ENCODE measurements around the gene ERBB4. TPM values are rescaled to one million over a fixed set of nuclear protein-coding genes. Genes with fewer than 3 reads are reported as not detected.

ERBB4 gene
- total RNA-seq, 4 donors from 2014 or later = 0.16 to 12.7 (median 0.27) TPM; not detected in 1

DNA sequence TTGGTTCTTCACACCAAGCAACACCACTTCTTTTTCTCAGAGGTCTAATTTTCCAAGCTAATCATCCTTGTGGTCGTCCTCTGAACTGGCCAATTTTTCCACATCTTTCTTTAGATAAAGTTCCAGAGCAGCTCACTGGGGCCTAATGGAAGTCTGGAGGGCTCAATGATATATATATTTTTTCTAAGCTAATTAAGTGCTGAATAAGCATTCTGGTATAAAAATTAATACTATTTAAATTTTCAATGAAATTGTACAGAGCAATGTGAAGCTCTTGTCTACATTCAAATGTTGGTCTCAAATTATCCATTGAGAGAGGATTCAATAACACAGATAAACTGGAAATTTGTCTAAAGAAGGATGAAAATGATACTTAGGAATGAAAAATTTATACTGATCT lies 866.6 kb downstream of the ERBB4 start:
- in situ Hi-C loops (cut with MboI; ENCODE audit: low pct_ligation_motif_present in 1 of 4, low pct_unique_long_range_greater_than_20kb in 1 of 4, low sequenced_read_pairs in 3 of 4) (no loop called here), intact Hi-C loops (cut with DNase I; ENCODE audit: low total_unique reads) (no loop called here)
- H3K27ac ChIP-seq = no peak overlapping the region
- H3K27me3 ChIP-seq = no peaks in the 10 kb centered on the region
- WGBS, 2 donors (ENCODE audit: low coverage in 1 of 2) = 75 to 78% methylated on average over 1 of the region's 1 CpG
- peaks cover 0 to 6% (median 0%) of the 10 kb centered on the region in 4 donors for H3K4me1 ChIP-seq
- no peak overlapping the region for H3K4me3 ChIP-seq
- no peaks in the 10 kb centered on the region for H3K9me3 ChIP-seq
- TF ChIP-seq POLR2A (IDR thresholded peaks at IDR 0.05) = no peak
- TF ChIP-seq POLR2AphosphoS5 (IDR thresholded peaks at IDR 0.05) = no peak
- TF ChIP-seq, protein P1, sequence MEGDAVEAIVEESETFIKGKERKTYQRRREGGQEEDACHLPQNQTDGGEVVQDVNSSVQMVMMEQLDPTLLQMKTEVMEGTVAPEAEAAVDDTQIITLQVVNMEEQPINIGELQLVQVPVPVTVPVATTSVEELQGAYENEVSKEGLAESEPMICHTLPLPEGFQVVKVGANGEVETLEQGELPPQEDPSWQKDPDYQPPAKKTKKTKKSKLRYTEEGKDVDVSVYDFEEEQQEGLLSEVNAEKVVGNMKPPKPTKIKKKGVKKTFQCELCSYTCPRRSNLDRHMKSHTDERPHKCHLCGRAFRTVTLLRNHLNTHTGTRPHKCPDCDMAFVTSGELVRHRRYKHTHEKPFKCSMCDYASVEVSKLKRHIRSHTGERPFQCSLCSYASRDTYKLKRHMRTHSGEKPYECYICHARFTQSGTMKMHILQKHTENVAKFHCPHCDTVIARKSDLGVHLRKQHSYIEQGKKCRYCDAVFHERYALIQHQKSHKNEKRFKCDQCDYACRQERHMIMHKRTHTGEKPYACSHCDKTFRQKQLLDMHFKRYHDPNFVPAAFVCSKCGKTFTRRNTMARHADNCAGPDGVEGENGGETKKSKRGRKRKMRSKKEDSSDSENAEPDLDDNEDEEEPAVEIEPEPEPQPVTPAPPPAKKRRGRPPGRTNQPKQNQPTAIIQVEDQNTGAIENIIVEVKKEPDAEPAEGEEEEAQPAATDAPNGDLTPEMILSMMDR (IDR thresholded peaks at IDR 0.05) = no peak
- no peak for TF ChIP-seq EP300 (IDR thresholded peaks at IDR 0.05; ENCODE audit: low read depth)
- no peaks in the 10 kb centered on the region for H3K36me3 ChIP-seq
- DNase-seq = no peak

DNA sequence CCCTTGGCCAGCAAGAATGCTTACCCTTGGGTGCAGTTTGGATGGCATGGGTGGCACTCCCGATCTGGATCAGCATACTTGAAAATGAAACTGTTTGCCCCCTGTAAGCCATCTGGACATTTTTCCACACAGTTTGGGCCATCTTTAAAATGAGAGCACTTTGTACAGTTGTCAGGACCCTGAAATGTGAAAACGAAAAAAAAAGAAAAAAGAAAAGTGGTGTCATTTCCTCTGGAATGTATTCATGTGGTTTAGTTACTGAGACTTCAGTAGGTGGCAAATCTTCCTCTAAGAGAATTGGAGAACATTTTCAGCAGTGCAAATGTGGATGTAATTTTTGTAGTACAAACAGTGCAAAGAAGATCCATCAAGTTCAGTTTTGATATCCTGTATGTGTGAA lies 873.3 kb downstream of the ERBB4 start:
- TF ChIP-seq, protein P1 (IDR thresholded peaks at IDR 0.05) = no peak
- no peak for TF ChIP-seq POLR2A (IDR thresholded peaks at IDR 0.05)
- H3K36me3 ChIP-seq = no peaks in the 10 kb centered on the region
- intact Hi-C loops (cut with DNase I; ENCODE audit: low total_unique reads) (no loop called here), in situ Hi-C loops (cut with MboI; ENCODE audit: low pct_ligation_motif_present in 1 of 4, low pct_unique_long_range_greater_than_20kb in 1 of 4, low sequenced_read_pairs in 3 of 4) (no loop called here)
- H3K27me3 ChIP-seq = no peaks in the 10 kb centered on the region
- H3K4me1 ChIP-seq = no peaks in the 10 kb centered on the region
- H3K4me3 ChIP-seq = no peak overlapping the region
- 44 to 74% methylated on average over 2 of the region's 2 CpGs for WGBS, 2 donors (ENCODE audit: low coverage in 1 of 2)
- no peak for DNase-seq
- H3K27ac ChIP-seq = no peak overlapping the region
- H3K9me3 ChIP-seq = no peaks in the 10 kb centered on the region

DNA sequence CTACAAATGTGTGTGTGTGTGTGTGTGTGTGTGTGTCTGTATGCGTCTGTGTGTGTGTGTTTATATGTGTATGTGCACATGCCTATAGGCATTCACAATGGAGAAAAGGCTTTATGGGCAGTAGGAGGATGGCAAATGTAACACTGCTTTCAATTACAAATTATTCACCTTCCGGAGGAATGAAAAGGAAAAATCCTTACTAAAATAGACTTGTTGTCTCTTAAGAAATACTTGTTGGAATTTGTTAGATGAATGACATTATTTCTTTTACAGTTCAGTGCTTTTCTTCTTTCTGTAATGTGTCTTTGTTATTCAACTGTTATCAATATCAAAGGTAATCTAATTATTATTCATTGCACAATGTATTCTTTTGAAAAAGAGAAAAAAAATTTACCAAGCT lies 874.3 kb downstream of the ERBB4 start:
- 58 to 74% methylated on average over 2 of the region's 2 CpGs for WGBS, 2 donors (ENCODE audit: low coverage in 1 of 2)
- Histone ChIP-seq H3K9me3 (no peaks in the 10 kb centered on the region), H3K4me1 (no peaks in the 10 kb centered on the region), H3K27me3 (no peaks in the 10 kb centered on the region), H3K4me3 (no peak overlapping the region), H3K36me3 (no peaks in the 10 kb centered on the region), H3K27ac (no peak overlapping the region)
- in situ Hi-C loops (cut with MboI; ENCODE audit: low pct_ligation_motif_present in 1 of 4, low pct_unique_long_range_greater_than_20kb in 1 of 4, low sequenced_read_pairs in 3 of 4) = no loop called here
- no peak for DNase-seq
- intact Hi-C loops (cut with DNase I; ENCODE audit: low total_unique reads) = no loop called here
- TF ChIP-seq, protein P1 (IDR thresholded peaks at IDR 0.05) = no peak
- no peak for TF ChIP-seq POLR2A (IDR thresholded peaks at IDR 0.05)
- TF ChIP-seq EP300 (IDR thresholded peaks at IDR 0.05; ENCODE audit: low read depth) = no peak
- TF ChIP-seq POLR2AphosphoS5 (IDR thresholded peaks at IDR 0.05) = no peak

DNA sequence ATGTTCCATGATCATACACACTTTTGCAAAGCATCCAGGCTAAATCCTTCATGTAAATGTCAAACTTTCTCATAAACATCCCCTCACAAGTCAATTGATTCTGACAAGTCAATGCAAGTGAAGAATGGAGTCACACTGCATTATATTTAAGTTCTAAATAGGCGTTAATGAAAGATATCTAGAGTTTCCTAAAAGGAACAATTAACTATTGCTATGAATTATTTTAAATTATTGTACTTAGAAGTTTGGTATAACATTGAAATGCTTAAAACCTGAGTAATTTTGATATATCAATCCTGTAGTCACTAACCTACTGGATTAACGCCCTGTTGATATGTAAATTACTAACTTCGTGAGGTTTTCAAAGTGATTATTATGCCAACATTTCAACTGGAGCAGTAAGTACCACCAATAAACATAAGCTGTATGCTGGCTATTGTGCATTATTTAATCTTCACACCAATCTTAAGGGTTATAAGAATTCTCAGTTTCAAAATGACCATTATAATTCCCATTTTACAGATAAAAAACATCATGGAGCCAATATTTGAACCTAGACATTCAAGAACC lies 884.3 kb downstream of the ERBB4 start:
- intact Hi-C loops (cut with DNase I; ENCODE audit: low total_unique reads) (no loop called here), in situ Hi-C loops (cut with MboI; ENCODE audit: low pct_ligation_motif_present in 1 of 4, low pct_unique_long_range_greater_than_20kb in 1 of 4, low sequenced_read_pairs in 3 of 4) (no loop called here)
- WGBS, 2 donors (ENCODE audit: low coverage in 1 of 2) = 77 to 80% methylated on average over 3 of the region's 3 CpGs
- H3K27me3 ChIP-seq = no peaks in the 10 kb centered on the region
- no peak for DNase-seq
- H3K27ac ChIP-seq = no peak overlapping the region
- H3K4me3 ChIP-seq = no peak overlapping the region
- TF ChIP-seq, protein P1 (IDR thresholded peaks at IDR 0.05) = no peak
- TF ChIP-seq POLR2AphosphoS5 (IDR thresholded peaks at IDR 0.05) = no peak
- no peak for TF ChIP-seq POLR2A (IDR thresholded peaks at IDR 0.05)
- TF ChIP-seq EP300 (IDR thresholded peaks at IDR 0.05; ENCODE audit: low read depth) = no peak
- H3K4me1 ChIP-seq = no peaks in the 10 kb centered on the region
- H3K9me3 ChIP-seq = no peaks in the 10 kb centered on the region
- no peaks in the 10 kb centered on the region for H3K36me3 ChIP-seq

Data from transverse colon (tissue), 4 donors.